Trophoblast cell (in vitro differentiated cells and primary cell): ENCODE measurements around the gene GUCA1A.

Source experiments
- DNase-seq, 2 donors: peaks; one replicate each; pipeline ENCODE4 v3.0.0-alpha.2; 2016
- H2AFZ ChIP-seq: 2 replicates; pipeline ENCODE4 v1.6.1; 2013; ENCODE audit warnings: low read length, moderate library complexity, mild to moderate bottlenecking; ENCODE audit not compliant: insufficient read depth, poor library complexity
- H2AK5ac ChIP-seq: 2 replicates; pipeline ENCODE4 v1.6.1; 2013; ENCODE audit warnings: mild to moderate bottlenecking, low read length
- H2BK120ac ChIP-seq: 2 replicates; pipeline ENCODE4 v1.6.1; 2013; ENCODE audit warnings: low read length, mild to moderate bottlenecking, moderate library complexity; ENCODE audit not compliant: insufficient read depth, poor library complexity
- H2BK12ac ChIP-seq: 2 replicates; pipeline ENCODE4 v1.6.1; 2013; ENCODE audit warnings: mild to moderate bottlenecking, low read length, moderate library complexity
- H2BK5ac ChIP-seq: 2 replicates; pipeline ENCODE4 v1.6.1; 2013; ENCODE audit warnings: low read length, low read depth, moderate library complexity, mild to moderate bottlenecking; ENCODE audit not compliant: poor library complexity
- H3K14ac ChIP-seq: 2 replicates; pipeline ENCODE4 v1.6.1; 2013; ENCODE audit warnings: mild to moderate bottlenecking, low read length
- H3K18ac ChIP-seq: 2 replicates; pipeline ENCODE4 v1.6.1; 2013; ENCODE audit warnings: mild to moderate bottlenecking, low read length
- H3K23ac ChIP-seq: 2 replicates; pipeline ENCODE4 v1.6.1; 2013; ENCODE audit warnings: low read length
- H3K27ac ChIP-seq: 2 replicates; pipeline ENCODE4 v1.5.1; 2013; ENCODE audit warnings: low read depth, mild to moderate bottlenecking, inconsistent platforms, low read length, moderate library complexity
- H3K27me3 ChIP-seq: 2 replicates; pipeline ENCODE4 v1.6.1; 2013; ENCODE audit warnings: inconsistent platforms, mild to moderate bottlenecking, low read length, moderate library complexity; ENCODE audit not compliant: insufficient read depth
- H3K36me3 ChIP-seq, 2 experiments: 1 replicate in 1 of 2; 2 replicates in 1 of 2; pipeline ENCODE4 v1.6.1; 2013; ENCODE audit warnings: low read length in 2 of 2, mild to moderate bottlenecking in 2 of 2, moderate library complexity in 1 of 2; ENCODE audit not compliant: insufficient read depth in 2 of 2, control insufficient read depth in 1 of 2
- H3K4ac ChIP-seq: 2 replicates; pipeline ENCODE4 v1.6.1; 2013; ENCODE audit warnings: low read depth, mild to moderate bottlenecking, low read length, moderate library complexity
- H3K4me1 ChIP-seq, 2 experiments: 1 replicate in 1 of 2; 2 replicates in 1 of 2; pipeline ENCODE4 v1.6.1; 2013; ENCODE audit warnings: low read length in 2 of 2, mild to moderate bottlenecking in 2 of 2, moderate library complexity in 1 of 2; ENCODE audit not compliant: insufficient read depth in 2 of 2, control insufficient read depth in 1 of 2
- H3K4me2 ChIP-seq: 2 replicates; pipeline ENCODE4 v1.6.1; 2013; ENCODE audit warnings: inconsistent platforms, mild to moderate bottlenecking, low read length, moderate library complexity
- H3K4me3 ChIP-seq: 2 replicates; pipeline ENCODE4 v1.5.1; 2013; ENCODE audit warnings: mild to moderate bottlenecking, low read depth, low read length, inconsistent platforms
- H3K79me1 ChIP-seq: one replicate; pipeline ENCODE4 v1.6.1; 2013; ENCODE audit warnings: low read length
- H3K79me2 ChIP-seq: 2 replicates; pipeline ENCODE4 v1.6.1; 2013; ENCODE audit warnings: low read length, mild to moderate bottlenecking; ENCODE audit not compliant: control insufficient read depth, insufficient read depth, poor library complexity
- H3K9ac ChIP-seq: 2 replicates; pipeline ENCODE4 v1.6.1; 2013; ENCODE audit warnings: mild to moderate bottlenecking, low read length
- H3K9me3 ChIP-seq: 2 replicates; pipeline ENCODE4 v1.6.1; 2013; ENCODE audit warnings: low read depth, mild to moderate bottlenecking, control low read depth, inconsistent platforms, low read length; ENCODE audit not compliant: insufficient read depth
- H4K12ac ChIP-seq: 2 replicates; pipeline ENCODE4 v1.6.1; 2013; ENCODE audit warnings: low read depth, mild to moderate bottlenecking, low read length, moderate library complexity
- H4K8ac ChIP-seq: 2 replicates; pipeline ENCODE4 v1.6.1; 2013; ENCODE audit warnings: low read depth, mild to moderate bottlenecking, low read length, moderate library complexity
- H4K91ac ChIP-seq: one replicate; pipeline ENCODE4 v1.6.1; 2013; ENCODE audit warnings: low read depth, mild to moderate bottlenecking, low read length, moderate library complexity
- WGBS: extraction: QIAGEN DNeasy Blood & Tissue Kit; methylation state at CpG from one replicate; pipeline ENCODE4 v1.1.7; 2013; ENCODE audit warnings: missing lambda C conversion rate; ENCODE audit not compliant: insufficient read length, insufficient coverage; ENCODE audit errors: extremely low coverage; 5-methylcytosine and 5-hydroxymethylcytosine counted together

The GUCA1A gene

GRCh38 chr6:42140756-42141602 is 32.2 kb upstream of the GUCA1A start:
- H3K4me3 ChIP-seq, result peak overlapping the region; percentile 79
- no peak overlapping the region for H3K23ac ChIP-seq
- no peak overlapping the region for H2BK120ac ChIP-seq
- H2AK5ac ChIP-seq, result no peak overlapping the region
- H3K79me1 ChIP-seq, result peaks cover 17% of the 10 kb centered on the region
- peaks cover 18 to 26% of the 10 kb centered on the region in 2 experiments for H3K4me1 ChIP-seq
- no peak overlapping the region for H4K8ac ChIP-seq
- peak in 1 of 2 donors; percentile 11 for DNase-seq
- no peak overlapping the region for H2BK5ac ChIP-seq
- H3K27ac ChIP-seq, result no peak overlapping the region
- H2AFZ ChIP-seq, result no peak overlapping the region
- peak overlapping the region; percentile 23 for H3K9ac ChIP-seq
- no peak overlapping the region for H3K14ac ChIP-seq
- no peak overlapping the region for H2BK12ac ChIP-seq
- no peak overlapping the region for H4K12ac ChIP-seq
- H3K36me3 ChIP-seq, result no peaks in the 10 kb centered on the region
- H4K91ac ChIP-seq, result no peak overlapping the region
- no peaks in the 10 kb centered on the region for H3K9me3 ChIP-seq
- H3K4me2 ChIP-seq, result peak overlapping the region; percentile 91
- no peaks in the 10 kb centered on the region for H3K27me3 ChIP-seq
- peak overlapping the region; percentile 71 for H3K4ac ChIP-seq
- peaks cover 12% of the 10 kb centered on the region for H3K79me2 ChIP-seq
- WGBS, result no CpG with 5 or more reads among the region's 9 CpGs
- H3K18ac ChIP-seq, result no peak overlapping the region

- Histone ChIP-seq H3K14ac (peak overlapping the region; percentile 19), H3K9ac (peak overlapping the region; percentile 24), H3K4ac (no peak overlapping the region), H4K12ac (no peak overlapping the region), H3K4me2 (peak overlapping the region; percentile 91), H2AK5ac (no peak overlapping the region), H3K27me3 (no peaks in the 10 kb centered on the region), H3K4me3 (peak overlapping the region; percentile 79), H3K9me3 (no peaks in the 10 kb centered on the region), H4K8ac (peak overlapping the region; percentile 57), H4K91ac (peak overlapping the region; percentile 5), H2AFZ (peak overlapping the region; percentile 80), H3K36me3 (no peaks in the 10 kb centered on the region), H3K18ac (peak overlapping the region; percentile 49), H3K4me1 (peaks cover 15 to 20% of the 10 kb centered on the region in 2 experiments), H3K23ac (no peak overlapping the region), H2BK120ac (no peak overlapping the region), H3K27ac (no peak overlapping the region), H3K79me1 (peaks cover 15% of the 10 kb centered on the region), H2BK12ac (no peak overlapping the region), H2BK5ac (no peak overlapping the region), H3K79me2 (peaks cover 12% of the 10 kb centered on the region)
- no CpG with 5 or more reads among the region's 13 CpGs for WGBS
- no peak for DNase-seq
These were observed 31.5 kb upstream of the GUCA1A start for GRCh38 chr6:42141603-42142117.

GRCh38 chr6:42142118-42142835 is 30.9 kb upstream of the GUCA1A start, which contains the start of gene C6orf132:
C6orf132 (minus strand) TSS chr6:42142620; CDS start chr6:42142444, 176 bp downstream.
- no peaks in the 10 kb centered on the region for H3K9me3 ChIP-seq
- peak within 1 kb of the TSS; percentile 97 for H2AFZ ChIP-seq
- H4K12ac ChIP-seq, result peak within 1 kb of the TSS; percentile 64
- peaks cover 11% of the 10 kb centered on the region for H3K79me1 ChIP-seq
- H3K4me2 ChIP-seq, result peak within 1 kb of the TSS; percentile 91
- peak within 1 kb of the TSS; percentile 57 for H3K4ac ChIP-seq
- peak within 1 kb of the TSS; percentile 85 for H3K14ac ChIP-seq
- H2BK5ac ChIP-seq, result peak within 1 kb of the TSS; percentile 66
- no CpG with 5 or more reads among the region's 60 CpGs for WGBS
- peak within 1 kb of the TSS; percentile 90 for H3K18ac ChIP-seq
- peak within 1 kb of the TSS; percentile 92 for H2BK12ac ChIP-seq
- peaks cover 12% of the 10 kb centered on the region for H3K79me2 ChIP-seq
- H3K27me3 ChIP-seq, result no peaks in the 10 kb centered on the region
- peaks cover 11 to 14% of the 10 kb centered on the region in 2 experiments for H3K4me1 ChIP-seq
- peak within 1 kb of the TSS; percentile 90 for H2BK120ac ChIP-seq
- peak within 1 kb of the TSS; percentile 3 for H3K27ac ChIP-seq
- H3K4me3 ChIP-seq, result peak within 1 kb of the TSS; percentile 79
- H2AK5ac ChIP-seq, result peak within 1 kb of the TSS; percentile 81
- peak within 1 kb of the TSS; percentile 79 for H4K8ac ChIP-seq
- peak within 1 kb of the TSS; percentile 91 for H4K91ac ChIP-seq
- peak within 1 kb of the TSS; percentile 67 for H3K9ac ChIP-seq
- DNase-seq, result peak; percentile 84 to 85
- no peaks in the 10 kb centered on the region for H3K36me3 ChIP-seq
- no peak within 1 kb of the TSS for H3K23ac ChIP-seq

GRCh38 chr6:42147138-42147562 is 26.0 kb upstream of the GUCA1A start:
- Histone ChIP-seq H3K23ac (no peak overlapping the region), H2AFZ (no peak overlapping the region), H3K14ac (no peak overlapping the region), H3K4me1 (peaks cover 4% of the 10 kb centered on the region in 2 experiments), H3K27ac (no peak overlapping the region), H3K4me2 (no peak overlapping the region), H3K4ac (no peak overlapping the region), H4K8ac (no peak overlapping the region), H3K9ac (no peak overlapping the region), H3K18ac (no peak overlapping the region), H2AK5ac (no peak overlapping the region), H3K79me1 (peaks cover 6% of the 10 kb centered on the region), H3K4me3 (no peak overlapping the region), H3K27me3 (no peaks in the 10 kb centered on the region), H2BK12ac (no peak overlapping the region), H2BK120ac (no peak overlapping the region), H3K9me3 (no peaks in the 10 kb centered on the region), H3K36me3 (no peaks in the 10 kb centered on the region), H3K79me2 (peaks cover 5% of the 10 kb centered on the region), H4K91ac (no peak overlapping the region), H2BK5ac (no peak overlapping the region), H4K12ac (no peak overlapping the region)
- no CpG with 5 or more reads among the region's 10 CpGs for WGBS
- peak; percentile 55 to 67 for DNase-seq
